Measurements from ENCODE around the gene MBNL1. TPM values are rescaled to one million over a fixed set of nuclear protein-coding genes. Genes with fewer than 3 reads are reported as not detected.
A peak's percentile ranks its signal among the peaks of the same experiment; 100 is the strongest.
"Not testable (repeated sequence)": the region's sequence is repeated elsewhere in the genome, so short reads cannot be mapped to it uniquely, and the experiment has no call there.

MBNL1 gene
- total RNA-seq, 1 donor from 2014 or later: 261 TPM

DNA sequence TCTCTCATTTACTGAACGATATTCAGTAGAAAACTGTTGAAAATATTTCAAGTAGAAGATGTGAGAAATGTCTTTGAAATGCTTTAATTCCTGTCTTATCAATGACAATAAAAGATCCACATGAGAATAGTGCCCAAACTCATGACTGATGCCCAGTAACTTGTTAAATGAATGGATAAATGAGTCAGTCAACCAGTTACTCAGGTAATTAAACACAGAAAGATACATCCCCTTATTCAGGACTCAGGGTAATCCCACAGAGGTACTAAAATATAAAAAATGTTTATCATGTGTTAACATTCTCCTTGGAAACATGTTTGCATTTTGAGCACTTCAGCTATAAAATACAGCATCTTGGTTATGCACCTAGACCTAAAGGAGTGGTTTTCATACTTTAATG lies 169.5 kb downstream of the MBNL1 start:
- no peak for DNase-seq (ENCODE audit: extremely low read depth, low read depth, low spot score)

DNA sequence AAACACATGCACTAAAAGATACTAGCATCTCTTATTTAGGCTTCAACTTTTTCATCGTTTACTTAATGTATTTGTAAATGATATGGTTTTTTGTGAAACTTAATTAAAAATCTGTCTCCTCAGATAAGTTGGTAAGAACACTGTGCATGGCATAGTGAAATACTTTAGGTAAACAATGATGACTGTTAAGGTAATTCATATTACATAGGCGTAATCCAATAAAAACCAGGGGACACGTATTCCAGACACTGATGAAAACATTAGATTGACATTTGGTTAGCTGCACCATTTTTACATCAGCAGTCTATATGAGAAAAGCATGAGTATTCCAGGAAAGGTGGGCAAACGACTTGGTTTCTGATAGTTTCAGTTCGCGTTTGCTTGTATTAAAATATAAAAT lies 170.0 kb downstream of the MBNL1 start:
- DNase-seq (ENCODE audit: extremely low read depth, low read depth, low spot score): no peak

DNA sequence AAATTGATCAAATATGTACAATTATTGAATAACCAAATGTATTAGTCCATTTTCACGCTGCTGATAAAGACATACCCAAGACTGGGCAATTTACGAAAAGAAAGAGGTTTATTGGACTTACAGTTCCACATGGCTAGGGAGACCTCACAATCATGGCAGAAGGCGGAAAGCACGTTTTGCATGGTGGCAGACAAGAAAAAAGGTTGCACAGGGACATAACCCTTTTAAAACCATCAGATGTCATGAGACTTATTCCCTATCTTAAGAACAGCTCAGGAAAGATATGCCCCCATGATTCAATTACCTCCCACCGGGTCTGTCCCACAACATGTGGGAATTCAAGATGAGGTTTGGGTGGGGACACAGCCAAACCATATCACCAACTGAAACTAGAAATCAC lies 171.5 kb downstream of the MBNL1 start:
- not testable (repeated sequence) for DNase-seq (ENCODE audit: extremely low read depth, low read depth, low spot score)

DNA sequence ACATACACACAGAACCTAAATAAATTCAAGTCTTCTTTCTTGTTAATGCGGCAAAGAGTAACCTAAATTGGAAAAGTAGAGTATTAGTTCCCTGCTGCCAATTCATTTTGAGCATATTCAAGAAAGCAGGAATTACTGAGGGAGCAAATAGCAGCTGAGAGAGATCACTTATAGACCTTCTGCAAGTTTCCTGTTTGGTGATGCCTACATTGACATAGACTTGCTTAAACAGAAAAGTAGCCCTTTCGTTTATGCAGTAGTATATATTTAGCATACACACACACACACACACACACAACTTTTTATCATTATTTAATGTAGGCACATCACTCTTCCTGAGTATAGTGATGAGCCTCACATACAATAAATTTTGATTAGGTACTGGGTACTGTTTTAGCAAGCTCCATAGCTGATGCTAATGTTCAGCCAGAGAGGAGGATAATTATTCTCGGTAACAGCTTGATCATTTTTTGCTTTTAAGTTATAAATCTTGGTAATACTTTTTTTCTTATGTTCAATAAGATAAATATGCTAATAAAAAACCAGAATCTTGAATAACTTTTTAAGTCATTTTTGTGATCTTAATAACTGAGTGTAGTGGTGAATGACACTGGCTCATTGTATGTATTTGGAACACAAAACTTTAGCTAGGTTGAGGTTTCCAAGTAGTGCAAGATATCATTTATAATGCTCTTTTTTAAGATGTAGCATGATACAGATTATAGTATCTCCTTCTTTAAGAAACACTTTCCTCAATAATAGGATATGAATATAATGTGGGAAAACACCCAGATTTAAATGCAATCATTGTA lies 174.7 kb downstream of the MBNL1 start:
- DNase-seq (ENCODE audit: extremely low read depth, low read depth, low spot score): no peak

DNA sequence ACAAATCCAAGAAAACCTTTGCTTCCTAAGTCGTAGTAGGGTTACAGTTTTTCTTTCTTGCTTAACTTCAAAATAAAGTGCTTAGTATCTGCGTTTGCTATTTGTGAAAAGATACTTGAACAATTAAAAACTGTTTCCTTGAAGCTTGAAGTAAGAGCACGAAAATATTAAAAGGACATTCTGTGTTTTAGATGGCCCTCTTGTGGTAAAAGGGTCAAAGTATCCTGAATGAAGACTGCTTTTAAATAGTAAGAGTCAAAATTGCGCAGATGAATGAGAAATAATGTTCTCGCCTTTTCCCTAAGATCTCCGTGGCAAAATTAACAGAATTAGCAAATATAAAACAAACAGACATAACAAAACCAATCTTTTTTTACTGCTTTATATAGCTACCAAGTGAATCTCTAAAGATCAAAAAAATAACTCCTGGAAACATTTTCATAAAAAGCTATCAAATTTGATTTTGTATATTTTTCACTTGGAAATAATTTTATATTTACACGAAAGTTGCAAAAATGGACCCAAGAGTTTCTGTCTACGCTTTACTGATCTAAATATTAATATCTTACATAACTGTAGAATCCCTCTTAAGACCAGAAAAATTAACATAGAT lies 175.4 kb downstream of the MBNL1 start:
- DNase-seq (ENCODE audit: extremely low read depth, low read depth, low spot score): peak; percentile 50

DNA sequence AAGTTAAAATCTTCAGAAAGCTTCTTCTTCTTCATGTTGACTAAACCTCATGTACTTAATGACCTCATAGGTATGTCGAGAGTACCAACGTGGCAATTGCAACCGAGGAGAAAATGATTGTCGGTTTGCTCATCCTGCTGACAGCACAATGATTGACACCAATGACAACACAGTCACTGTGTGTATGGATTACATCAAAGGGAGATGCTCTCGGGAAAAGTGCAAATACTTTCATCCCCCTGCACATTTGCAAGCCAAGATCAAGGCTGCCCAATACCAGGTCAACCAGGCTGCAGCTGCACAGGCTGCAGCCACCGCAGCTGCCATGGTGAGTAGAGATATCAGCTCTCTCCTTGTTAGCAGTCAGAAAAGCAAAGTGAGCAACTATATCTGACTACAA lies 176.5 kb downstream of the MBNL1 start:
- DNase-seq (ENCODE audit: extremely low read depth, low read depth, low spot score): no peak

DNA sequence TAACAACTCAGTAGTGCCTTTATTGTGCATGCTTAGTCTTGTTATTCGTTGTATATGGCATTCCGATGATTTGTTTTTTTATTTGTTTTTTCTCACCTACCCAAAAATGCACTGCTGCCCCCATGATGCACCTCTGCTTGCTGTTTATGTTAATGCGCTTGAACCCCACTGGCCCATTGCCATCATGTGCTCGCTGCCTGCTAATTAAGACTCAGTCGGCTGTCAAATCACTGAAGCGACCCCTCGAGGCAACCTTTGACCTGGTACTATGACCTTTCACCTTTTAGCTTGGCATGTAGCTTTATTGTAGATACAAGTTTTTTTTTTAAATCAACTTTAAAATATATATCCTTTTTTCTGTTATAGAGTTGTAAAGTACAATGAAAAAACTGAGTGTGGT lies 177.8 kb downstream of the MBNL1 start:
- DNase-seq (ENCODE audit: extremely low read depth, low read depth, low spot score): no peak

DNA sequence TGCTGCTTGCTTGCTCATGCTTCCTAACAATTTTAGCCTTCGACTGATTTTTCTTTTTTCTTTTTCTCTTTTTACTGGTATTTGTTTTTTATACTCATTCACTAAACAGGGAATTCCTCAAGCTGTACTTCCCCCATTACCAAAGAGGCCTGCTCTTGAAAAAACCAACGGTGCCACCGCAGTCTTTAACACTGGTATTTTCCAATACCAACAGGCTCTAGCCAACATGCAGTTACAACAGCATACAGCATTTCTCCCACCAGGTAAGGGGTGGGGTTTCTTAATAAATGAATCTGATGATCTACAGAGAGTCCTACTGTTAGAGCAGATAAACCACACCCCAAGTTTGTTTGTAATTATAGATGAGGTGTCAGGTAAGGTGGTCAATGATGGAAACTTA lies 178.8 kb downstream of the MBNL1 start:
- DNase-seq (ENCODE audit: extremely low read depth, low read depth, low spot score): no peak

DNA sequence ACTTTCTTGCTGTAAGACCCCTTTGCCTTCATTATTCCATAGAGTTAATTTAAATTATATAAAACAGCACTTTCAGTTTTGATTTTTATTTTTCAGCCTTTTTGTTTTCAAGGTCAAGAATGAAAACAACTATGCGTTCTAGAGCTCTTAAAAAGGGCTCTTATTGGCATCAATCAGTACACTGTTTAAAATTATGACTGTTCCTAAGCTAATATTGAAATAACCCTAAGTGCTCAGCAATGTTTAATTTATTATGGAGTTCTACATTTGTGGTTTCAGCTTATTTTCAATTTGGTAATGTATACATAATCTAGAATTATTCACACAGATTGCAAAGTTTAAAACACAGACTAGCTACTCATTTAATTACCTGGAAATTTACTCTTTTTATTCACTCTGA lies 179.4 kb downstream of the MBNL1 start:
- DNase-seq (ENCODE audit: extremely low read depth, low read depth, low spot score): no peak

DNA sequence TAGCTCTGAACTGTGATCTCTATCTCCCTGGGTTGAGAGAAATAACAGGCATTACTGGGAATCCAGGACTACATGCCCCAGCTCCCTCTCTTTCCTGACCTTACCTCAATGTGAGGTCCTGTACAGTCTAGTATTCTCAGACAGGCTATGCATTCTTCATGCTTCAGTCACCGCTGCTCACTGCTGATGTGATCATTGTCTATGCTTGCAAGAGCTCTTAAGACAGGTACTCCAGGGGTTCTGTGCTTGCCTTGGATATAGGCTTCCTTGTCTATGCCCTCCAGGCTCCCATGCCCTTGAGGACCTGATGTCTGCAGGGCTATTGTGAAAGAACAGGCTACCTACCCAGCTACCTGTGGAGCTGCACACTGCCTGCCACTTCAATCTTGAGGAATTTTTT lies 183.6 kb downstream of the MBNL1 start:
- no peak for DNase-seq (ENCODE audit: extremely low read depth, low read depth, low spot score)

DNA sequence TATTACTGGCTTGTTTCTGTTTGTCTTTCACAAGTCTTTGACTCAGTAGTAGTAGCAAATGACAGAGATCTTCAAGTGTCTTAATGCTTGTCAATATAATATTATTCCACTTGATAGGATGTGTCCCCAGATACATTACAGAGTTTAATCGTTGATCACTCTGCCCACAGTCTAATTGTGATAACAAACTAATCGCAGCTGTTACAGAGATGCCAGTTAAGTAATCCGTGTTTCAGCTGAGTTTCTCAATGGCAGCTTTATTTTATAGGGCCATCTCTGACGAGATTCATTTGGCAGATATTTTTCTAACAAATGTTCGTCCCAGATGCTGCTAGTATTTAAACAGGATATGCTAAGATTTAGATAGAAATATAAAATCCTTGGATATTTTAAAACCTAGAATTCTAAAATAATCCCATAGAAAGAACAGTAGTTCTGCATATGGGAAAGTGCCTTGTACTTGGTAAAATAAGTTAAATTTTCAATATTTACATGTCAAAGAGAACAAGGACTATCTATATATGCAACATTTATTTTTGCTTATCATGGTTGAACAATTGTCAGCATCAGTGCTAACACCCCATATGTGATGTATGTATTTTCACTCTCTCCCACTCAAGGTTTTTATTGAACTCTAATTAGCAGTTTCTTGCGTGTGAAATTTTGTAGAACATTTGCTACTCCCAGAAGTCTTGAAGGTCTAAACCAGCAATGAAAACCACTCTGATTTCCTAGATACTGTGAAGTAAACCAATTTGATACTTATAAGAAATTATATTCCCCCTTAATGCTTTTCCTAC lies 185.5 kb downstream of the MBNL1 start:
- DNase-seq (ENCODE audit: extremely low read depth, low read depth, low spot score): no peak

DNA sequence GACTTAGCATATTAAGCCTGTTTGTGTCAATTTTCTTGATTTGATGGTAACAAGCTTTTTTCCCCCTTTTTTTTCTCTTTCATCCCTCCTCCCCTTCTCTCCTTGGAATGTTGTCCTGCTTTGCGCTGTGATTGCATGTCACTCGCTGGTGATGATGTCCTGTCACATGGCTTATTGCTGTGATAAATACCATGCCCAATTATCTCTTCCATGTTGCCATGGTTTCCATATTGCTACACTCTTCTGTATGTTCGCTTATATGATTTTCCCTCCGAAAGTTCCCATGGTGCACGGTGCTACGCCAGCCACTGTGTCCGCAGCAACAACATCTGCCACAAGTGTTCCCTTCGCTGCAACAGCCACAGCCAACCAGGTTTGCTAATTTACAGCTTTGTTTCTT lies 187.3 kb downstream of the MBNL1 start:
- no peak for DNase-seq (ENCODE audit: extremely low read depth, low read depth, low spot score)

DNA sequence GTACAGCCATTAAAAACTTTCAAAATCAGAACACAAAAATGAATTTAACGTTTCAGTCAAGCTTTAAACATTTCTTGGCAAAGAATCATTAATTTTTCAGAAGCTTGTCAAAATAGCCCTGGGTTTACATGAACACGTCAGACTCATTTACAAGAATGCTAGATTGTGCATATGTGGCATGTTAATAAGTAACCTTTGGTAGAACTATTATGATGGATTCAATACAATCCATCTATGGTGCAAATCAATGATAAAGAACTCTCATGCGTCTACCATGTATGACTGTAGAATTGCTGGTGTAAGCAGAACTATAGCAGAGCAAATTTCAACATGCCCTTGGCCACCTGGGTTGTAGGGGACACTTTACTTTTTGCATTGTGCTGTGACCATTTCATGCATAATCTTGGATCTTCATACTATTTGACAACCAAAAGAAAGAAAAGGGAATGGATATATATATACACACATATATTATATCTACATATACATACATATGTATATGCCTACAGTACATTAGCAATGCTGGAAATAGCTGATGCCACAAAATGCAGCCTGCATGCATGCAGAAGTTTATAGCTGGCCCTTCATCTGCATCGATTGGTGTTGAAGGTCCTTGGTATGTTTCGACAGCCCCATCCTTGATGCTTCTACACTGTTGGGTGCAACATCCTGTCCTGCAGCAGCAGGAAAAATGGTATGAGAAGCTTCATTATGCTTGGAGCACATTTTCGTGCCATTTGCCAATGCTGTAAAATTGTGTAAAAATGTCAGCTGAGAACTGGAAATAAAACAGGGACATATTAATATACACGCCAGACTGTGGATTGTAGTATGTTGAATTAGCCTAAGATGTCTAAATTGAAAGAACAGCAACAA lies 189.0 kb downstream of the MBNL1 start:
- DNase-seq (ENCODE audit: extremely low read depth, low read depth, low spot score): no peak

DNA sequence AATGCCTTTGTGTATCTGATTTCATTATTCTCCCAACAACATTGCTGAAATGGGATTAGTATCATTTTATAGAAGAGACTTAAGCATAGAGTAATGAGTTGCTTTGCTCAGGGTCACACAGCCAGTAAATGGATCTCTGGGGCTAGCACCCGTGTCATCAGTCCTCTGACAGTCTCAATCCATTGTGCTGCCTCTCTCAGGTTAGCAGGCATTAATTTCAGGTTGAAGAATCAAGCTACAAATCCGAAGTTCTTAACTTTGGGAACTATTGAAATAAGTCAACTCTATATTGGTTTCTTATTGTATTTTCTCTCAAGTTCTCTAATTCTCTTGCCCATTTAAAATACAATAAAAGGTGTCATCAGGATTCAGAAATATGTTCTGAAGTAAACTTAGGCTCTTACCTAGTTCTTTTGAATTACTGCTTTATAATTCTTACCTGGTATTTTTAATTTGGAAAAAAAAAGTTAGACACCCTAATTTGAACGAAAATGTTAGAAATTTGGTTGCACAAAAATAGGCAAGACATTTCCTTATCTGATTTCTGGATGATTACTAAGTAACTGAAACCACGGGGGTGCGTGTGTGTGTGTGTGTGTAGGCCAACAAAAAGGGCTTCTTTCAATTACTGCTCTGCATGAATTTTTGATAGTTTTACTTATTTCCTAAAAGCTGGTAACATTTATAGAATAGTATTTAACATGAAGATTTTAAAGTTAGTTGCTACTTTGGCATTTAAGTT lies 189.8 kb downstream of the MBNL1 start:
- no peak for DNase-seq (ENCODE audit: extremely low read depth, low read depth, low spot score)

DNA sequence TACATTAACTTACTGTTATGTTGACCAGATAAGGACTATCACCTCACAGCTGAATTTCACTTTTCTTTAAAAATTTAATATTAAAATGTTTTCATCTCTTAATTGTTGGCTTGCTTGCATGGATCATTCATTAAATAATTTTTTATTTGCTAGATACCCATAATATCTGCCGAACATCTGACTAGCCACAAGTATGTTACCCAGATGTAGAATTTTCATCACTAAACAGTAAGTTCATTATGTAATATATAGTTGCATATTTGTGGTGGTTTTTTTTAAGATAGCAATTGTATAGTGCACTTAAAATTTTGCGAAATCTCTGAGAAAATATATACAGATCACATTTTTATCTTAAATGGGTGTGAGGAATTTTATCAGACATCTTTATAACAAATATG lies 190.4 kb downstream of the MBNL1 start:
- no peak for DNase-seq (ENCODE audit: extremely low read depth, low read depth, low spot score)

DNA sequence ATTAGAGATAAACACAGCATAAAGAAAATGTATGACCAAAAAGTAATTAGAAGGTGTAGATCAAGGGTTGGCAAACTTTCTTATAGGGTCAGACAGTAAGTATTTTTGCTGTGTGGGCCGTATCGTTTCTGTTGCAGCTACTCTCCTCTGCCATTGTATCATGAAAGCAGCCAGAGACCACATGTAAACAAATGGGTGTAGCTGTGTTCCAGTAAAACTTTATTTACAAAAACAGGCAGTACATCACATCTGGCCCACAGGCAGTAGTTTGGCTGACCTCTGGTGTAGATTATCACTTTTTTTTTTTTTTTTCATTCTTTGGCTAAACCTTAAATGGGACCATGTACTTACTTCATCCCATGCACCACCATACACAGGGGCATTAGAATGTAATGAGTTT lies 190.8 kb downstream of the MBNL1 start:
- DNase-seq (ENCODE audit: extremely low read depth, low read depth, low spot score): no peak

DNA sequence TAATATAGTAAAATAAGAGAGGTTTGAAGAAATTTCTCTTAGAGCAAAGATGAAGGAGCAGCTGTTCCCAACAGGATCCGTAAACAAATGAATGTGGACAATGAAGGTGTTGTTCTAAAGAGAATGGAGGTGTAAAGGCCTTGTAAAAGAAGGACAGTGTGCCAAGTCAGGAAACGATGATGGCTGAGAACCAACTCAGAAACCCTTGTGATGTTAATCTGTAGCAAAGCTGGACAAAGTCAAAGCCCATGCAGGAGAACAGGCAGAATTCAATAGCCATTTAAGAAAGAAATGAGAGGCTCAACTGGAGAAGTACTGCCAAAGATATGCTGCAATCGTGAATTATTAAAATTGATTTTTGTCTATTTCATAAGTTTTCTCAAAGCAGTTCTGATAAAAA lies 192.2 kb downstream of the MBNL1 start:
- no peak for DNase-seq (ENCODE audit: extremely low read depth, low read depth, low spot score)

DNA sequence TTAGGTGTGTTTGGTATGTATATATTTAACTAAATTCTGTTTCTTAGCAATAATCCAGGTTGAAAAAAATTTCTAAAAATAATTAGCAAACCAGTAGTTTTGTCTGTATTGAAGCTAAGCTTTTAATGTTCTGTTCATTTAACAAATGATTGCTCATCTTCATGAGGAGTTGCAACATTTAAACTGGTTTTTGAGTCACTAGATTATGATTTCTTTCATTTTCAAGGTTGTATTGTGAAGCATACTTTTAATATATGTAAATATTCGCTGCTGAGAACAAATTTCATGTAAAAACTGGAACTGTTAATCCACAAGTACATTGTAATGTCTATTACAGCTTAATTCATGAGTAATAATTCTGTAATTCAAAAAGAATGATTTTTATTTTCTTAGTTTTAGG lies 192.7 kb downstream of the MBNL1 start:
- no peak for DNase-seq (ENCODE audit: extremely low read depth, low read depth, low spot score)

DNA sequence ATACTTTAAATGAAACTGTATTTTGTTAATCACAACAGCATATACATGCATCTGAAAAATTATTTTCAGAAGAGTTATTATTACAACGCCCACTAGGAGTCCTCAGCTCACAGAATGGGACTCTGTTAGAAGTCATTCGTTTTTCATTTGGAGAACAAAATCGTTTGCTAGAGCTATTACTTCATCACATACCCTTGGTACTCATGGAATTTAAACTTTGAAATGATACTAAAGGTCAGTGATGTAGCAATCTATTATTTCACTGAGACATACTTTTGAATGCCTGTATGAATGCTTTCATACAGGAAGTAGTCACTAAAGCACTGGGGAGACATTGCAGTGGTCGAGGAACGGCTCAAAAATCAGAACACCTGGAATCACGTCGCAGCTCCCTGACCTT lies 198.1 kb downstream of the MBNL1 start:
- no peak for DNase-seq (ENCODE audit: extremely low read depth, low read depth, low spot score)
